BE2C (cell line): ENCODE results near the gene GPR137C.

Source experiments
- DNase-seq: peaks from one replicate; pipeline ENCODE4 v3.0.0-alpha.2; 2020
- H3K27me3 ChIP-seq: fragments of 250-450 bp; sonication (Bioruptor Pico); 2 replicates; pipeline ENCODE4 v1.5.1; 2020; ENCODE audit warnings: mild to moderate bottlenecking
- H3K36me3 ChIP-seq: fragments of 250-450 bp; sonication (Bioruptor Pico); 2 replicates; pipeline ENCODE4 v1.5.1; 2020; ENCODE audit warnings: mild to moderate bottlenecking
- H3K4me1 ChIP-seq: fragments of 250-450 bp; sonication (Bioruptor Pico); 2 replicates; pipeline ENCODE4 v1.5.1; 2020
- H3K4me3 ChIP-seq: 2 replicates; pipeline ENCODE4 v1.5.1; 2011; ENCODE audit warnings: low read depth, low read length
- H3K9me3 ChIP-seq: fragments of 250-450 bp; sonication (Bioruptor Pico); 2 replicates; pipeline ENCODE4 v1.5.1; 2020
- TF ChIP-seq, protein P1 (sequence below): IDR thresholded peaks from 2 replicates; pipeline ENCODE4 v1.5.1; 2012; ENCODE audit warnings: mild to moderate bottlenecking, low read depth, low read length

The GPR137C gene

DNA sequence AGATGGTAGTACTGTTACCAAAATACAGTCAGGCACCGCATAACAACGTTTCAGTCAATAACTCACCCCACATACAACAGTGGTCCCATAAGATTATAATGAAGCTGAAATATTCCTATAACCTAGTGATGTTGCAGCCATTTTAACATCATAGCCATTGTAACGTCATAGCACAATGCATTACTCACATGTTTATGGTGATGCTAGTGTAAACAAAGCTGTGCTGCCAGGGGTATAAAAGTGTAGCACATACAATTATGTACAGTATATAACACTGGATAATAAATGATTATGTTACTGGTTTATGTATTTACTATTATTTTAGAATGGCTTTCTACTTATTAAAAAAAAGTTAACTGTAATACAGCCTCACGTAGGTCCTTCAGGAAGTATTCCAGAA is 37.0 kb downstream of the GPR137C start:
- H3K4me3 ChIP-seq = no peak overlapping the region
- H3K27me3 ChIP-seq = no peaks in the 10 kb centered on the region
- TF ChIP-seq, protein P1, sequence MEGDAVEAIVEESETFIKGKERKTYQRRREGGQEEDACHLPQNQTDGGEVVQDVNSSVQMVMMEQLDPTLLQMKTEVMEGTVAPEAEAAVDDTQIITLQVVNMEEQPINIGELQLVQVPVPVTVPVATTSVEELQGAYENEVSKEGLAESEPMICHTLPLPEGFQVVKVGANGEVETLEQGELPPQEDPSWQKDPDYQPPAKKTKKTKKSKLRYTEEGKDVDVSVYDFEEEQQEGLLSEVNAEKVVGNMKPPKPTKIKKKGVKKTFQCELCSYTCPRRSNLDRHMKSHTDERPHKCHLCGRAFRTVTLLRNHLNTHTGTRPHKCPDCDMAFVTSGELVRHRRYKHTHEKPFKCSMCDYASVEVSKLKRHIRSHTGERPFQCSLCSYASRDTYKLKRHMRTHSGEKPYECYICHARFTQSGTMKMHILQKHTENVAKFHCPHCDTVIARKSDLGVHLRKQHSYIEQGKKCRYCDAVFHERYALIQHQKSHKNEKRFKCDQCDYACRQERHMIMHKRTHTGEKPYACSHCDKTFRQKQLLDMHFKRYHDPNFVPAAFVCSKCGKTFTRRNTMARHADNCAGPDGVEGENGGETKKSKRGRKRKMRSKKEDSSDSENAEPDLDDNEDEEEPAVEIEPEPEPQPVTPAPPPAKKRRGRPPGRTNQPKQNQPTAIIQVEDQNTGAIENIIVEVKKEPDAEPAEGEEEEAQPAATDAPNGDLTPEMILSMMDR = no peak
- H3K9me3 ChIP-seq = no peaks in the 10 kb centered on the region
- no peaks in the 10 kb centered on the region for H3K4me1 ChIP-seq
- no peak for DNase-seq
- H3K36me3 ChIP-seq = no peaks in the 10 kb centered on the region

DNA sequence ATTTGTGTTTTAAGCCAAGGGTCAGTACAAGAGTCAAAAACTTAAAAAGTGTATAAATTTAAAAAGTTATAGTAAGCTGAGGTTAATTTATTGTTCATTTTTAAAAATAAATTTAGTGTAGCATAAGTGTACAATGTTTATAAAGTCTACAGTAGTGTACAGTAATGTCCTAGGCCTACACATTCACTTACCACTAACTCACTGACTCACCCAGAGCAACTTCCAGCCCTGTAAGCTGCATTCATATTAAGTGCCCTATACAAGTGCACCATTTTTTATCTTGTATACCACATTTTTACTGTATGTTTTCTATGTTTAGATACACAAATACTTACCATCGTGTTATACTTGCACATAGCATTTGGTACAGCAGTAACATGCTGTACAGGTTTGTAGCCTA is 37.7 kb downstream of the GPR137C start:
- Histone ChIP-seq H3K36me3 (no peaks in the 10 kb centered on the region), H3K4me1 (no peaks in the 10 kb centered on the region), H3K4me3 (no peak overlapping the region), H3K27me3 (no peaks in the 10 kb centered on the region), H3K9me3 (no peaks in the 10 kb centered on the region)
- no peak for DNase-seq
- TF ChIP-seq, protein P1 = no peak

DNA sequence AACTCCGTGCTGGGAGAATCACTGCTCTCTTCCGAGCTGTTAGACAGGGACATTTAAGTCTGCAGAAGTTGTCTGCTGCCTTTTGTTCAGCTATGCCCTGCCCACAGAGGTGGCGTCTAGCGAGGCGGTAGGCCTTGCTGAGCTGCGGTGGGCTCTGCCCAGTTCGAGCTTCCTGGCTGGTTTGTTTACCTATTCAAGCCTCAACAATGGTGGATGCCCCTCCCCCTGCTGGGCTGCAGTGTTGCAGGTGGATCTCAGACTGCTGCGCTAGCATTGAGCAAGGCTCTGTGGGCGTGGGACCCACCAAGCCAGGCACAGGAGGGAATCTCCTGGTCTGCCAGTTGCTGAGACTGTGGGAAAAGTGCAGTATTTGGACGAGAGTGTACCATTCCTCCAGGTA is 43.7 kb downstream of the GPR137C start:
- TF ChIP-seq, protein P1 = no peak
- H3K4me3 ChIP-seq = no peak overlapping the region
- no peaks in the 10 kb centered on the region for H3K4me1 ChIP-seq
- no peaks in the 10 kb centered on the region for H3K27me3 ChIP-seq
- H3K36me3 ChIP-seq = no peaks in the 10 kb centered on the region
- no peak for DNase-seq
- H3K9me3 ChIP-seq = no peaks in the 10 kb centered on the region

DNA sequence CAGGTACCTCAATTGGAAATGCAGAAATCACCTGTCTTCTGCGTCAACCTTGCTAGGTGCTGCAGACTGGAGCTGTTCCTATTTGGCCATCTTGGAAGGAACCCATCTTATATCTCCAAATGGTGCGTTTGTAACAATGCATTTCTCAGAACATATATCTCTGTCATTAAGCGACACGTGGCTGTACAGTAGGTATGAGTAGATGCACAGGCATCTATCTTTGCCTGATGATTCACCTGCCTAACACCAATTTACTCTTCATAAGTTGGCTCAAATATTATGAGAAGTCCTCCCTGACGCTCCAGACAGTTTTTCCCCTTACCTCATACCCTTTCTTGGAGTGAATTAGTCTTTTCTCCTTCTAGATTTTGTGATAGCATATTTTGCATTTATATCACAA is 44.2 kb downstream of the GPR137C start:
- Histone ChIP-seq H3K4me3 (no peak overlapping the region), H3K9me3 (no peaks in the 10 kb centered on the region), H3K36me3 (no peaks in the 10 kb centered on the region), H3K4me1 (no peaks in the 10 kb centered on the region), H3K27me3 (no peaks in the 10 kb centered on the region)
- TF ChIP-seq, protein P1 = no peak
- DNase-seq = no peak

DNA sequence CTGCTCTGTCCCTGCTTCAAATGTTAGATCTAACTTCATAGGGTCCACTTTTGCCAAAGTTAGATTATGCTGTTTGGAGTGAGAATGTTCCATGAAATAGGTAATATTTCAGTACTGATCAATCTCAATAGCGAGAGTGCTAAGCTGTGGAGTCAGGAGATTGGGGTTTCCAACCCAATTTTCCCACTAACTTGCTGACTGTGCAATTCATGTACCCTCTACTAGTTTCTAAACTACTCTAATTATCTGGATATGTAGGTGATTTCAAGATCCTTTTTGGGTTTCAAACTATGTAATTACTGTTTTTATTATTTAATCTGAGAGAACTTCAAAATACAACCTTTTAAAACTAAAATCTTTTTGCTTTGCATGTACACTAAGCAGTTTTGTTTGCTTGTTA is 45.9 kb downstream of the GPR137C start:
- Histone ChIP-seq H3K36me3 (no peaks in the 10 kb centered on the region), H3K4me1 (no peaks in the 10 kb centered on the region), H3K4me3 (no peak overlapping the region), H3K9me3 (no peaks in the 10 kb centered on the region), H3K27me3 (no peaks in the 10 kb centered on the region)
- TF ChIP-seq, protein P1 = no peak
- DNase-seq = no peak

DNA sequence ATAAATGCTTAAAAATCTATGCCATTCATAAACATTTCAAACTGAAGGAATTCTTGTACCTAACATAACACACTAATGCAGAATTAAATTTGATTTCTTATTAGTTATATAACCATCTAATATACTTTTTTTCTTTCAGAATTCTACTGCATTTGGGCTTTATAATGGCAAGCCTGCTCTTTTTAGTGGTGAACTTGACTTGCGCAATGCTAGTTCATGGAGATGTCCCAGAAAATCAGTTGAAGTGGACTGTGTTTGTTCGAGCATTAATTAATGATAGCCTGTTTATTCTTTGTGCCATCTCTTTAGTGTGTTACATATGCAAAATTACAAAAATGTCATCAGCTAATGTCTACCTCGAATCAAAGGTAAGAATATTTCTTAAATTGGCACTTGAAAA is 47.3 kb downstream of the GPR137C start:
- TF ChIP-seq, protein P1 = no peak
- no peaks in the 10 kb centered on the region for H3K4me1 ChIP-seq

More for the DNA sequence above, 47.3 kb downstream of the GPR137C start:
- Histone ChIP-seq H3K27me3 (no peaks in the 10 kb centered on the region), H3K36me3 (no peaks in the 10 kb centered on the region), H3K9me3 (no peaks in the 10 kb centered on the region), H3K4me3 (no peak overlapping the region)
- DNase-seq = no peak
